ENCODE data around the gene MFSD2A. TPM values are rescaled to one million over a fixed set of nuclear protein-coding genes. Genes with fewer than 3 reads are reported as not detected.

MFSD2A gene
- total and polyA plus RNA-seq, 4 experiments from 2014 or later = 0.38 to 0.70 (median 0.43) TPM

- H3K36me3 ChIP-seq (ENCODE audit: insufficient read depth, low read length) = no peaks in the 10 kb centered on the region
- no peaks in the 10 kb centered on the region for H3K9me3 ChIP-seq (ENCODE audit: control insufficient read depth in 1 of 2, low read length in 2 of 2)
- no peak for DNase-seq
- CTCF ChIA-PET (ENCODE audit: partially characterized antibody) = interaction anchor here (1.7 kb wide), 1 partner anchor 22 kb away, joined by 7 read pairs; no protein-coding TSS in a partner anchor
- H3K4me1 ChIP-seq (ENCODE audit: insufficient read depth, low read length) = peaks cover 17% of the 10 kb centered on the region
- intact Hi-C loops (cut with micrococcal nuclease) = no loop called here
- H3K4me3 ChIP-seq (ENCODE audit: low read length in 2 of 2) = no peak overlapping the region
- H3K27ac ChIP-seq (ENCODE audit: low read depth, low read length) = no peak overlapping the region
- H3K36me3 Mint-ChIP-seq = peaks cover 0 to 2% of the 10 kb centered on the region in 2 donors
- H3K9me3 Mint-ChIP-seq = no peaks in the 10 kb centered on the region
- POLR2A ChIA-PET (ENCODE audit: partially characterized antibody) = no interaction called here
- H3K4me3 Mint-ChIP-seq = no peak overlapping the region
- peak overlapping the region in 1 of 7 donors; percentile 36 for H3K27ac Mint-ChIP-seq
- no peaks in the 10 kb centered on the region for H3K27me3 ChIP-seq (ENCODE audit: insufficient read depth, low read length)
- H3K27me3 Mint-ChIP-seq = peaks cover 2 to 3% of the 10 kb centered on the region in 2 donors
- peaks cover 5 to 22% (median 10%) of the 10 kb centered on the region in 4 donors for H3K4me1 Mint-ChIP-seq
Observed at GRCh38 chr1:39951926-39952325, 3.0 kb upstream of the MFSD2A start.

- Histone ChIP-seq H3K36me3 (ENCODE audit: insufficient read depth, low read length) (no peaks in the 10 kb centered on the region), H3K4me1 (ENCODE audit: insufficient read depth, low read length) (peaks cover 17% of the 10 kb centered on the region), H3K27me3 (ENCODE audit: insufficient read depth, low read length) (no peaks in the 10 kb centered on the region), H3K4me3 (ENCODE audit: low read length in 2 of 2) (no peak overlapping the region), H3K27ac (ENCODE audit: low read depth, low read length) (no peak overlapping the region), H3K9me3 (ENCODE audit: control insufficient read depth in 1 of 2, low read length in 2 of 2) (no peaks in the 10 kb centered on the region)
- ChIA-PET POLR2A (ENCODE audit: partially characterized antibody) (no interaction called here), CTCF (ENCODE audit: partially characterized antibody) (interaction anchor here (1.1 kb wide), 1 partner anchor 33 kb away, joined by 3 read pairs; no protein-coding TSS in a partner anchor)
- Mint-ChIP-seq H3K27ac (no peak overlapping the region), H3K4me3 (peak overlapping the region in 2 of 8 donors; percentile 1 to 13), H3K27me3 (peaks cover 0 to 2% of the 10 kb centered on the region in 2 donors), H3K36me3 (peaks cover 0 to 2% of the 10 kb centered on the region in 2 donors), H3K9me3 (no peaks in the 10 kb centered on the region), H3K4me1 (peaks cover 5 to 22% (median 10%) of the 10 kb centered on the region in 4 donors)
- DNase-seq = no peak
- intact Hi-C loops (cut with micrococcal nuclease) = no loop called here
Observed at GRCh38 chr1:39952359-39953110, 2.4 kb upstream of the MFSD2A start.

- H3K36me3 Mint-ChIP-seq = peaks cover 0 to 2% of the 10 kb centered on the region in 2 donors
Observed at GRCh38 chr1:39954324-39954869, 548 bp upstream of the MFSD2A start.

GRCh38 chr1:39955547-39956539, 898 bp downstream of the MFSD2A start:
- H3K9me3 Mint-ChIP-seq = no peaks in the 10 kb centered on the region
- Histone ChIP-seq H3K4me1 (ENCODE audit: insufficient read depth, low read length) (peaks cover 20% of the 10 kb centered on the region), H3K27me3 (ENCODE audit: insufficient read depth, low read length) (no peaks in the 10 kb centered on the region), H3K4me3 (ENCODE audit: low read length in 2 of 2) (peak overlapping the region; percentile 72 to 86), H3K27ac (ENCODE audit: low read depth, low read length) (no peak overlapping the region), H3K36me3 (ENCODE audit: insufficient read depth, low read length) (no peaks in the 10 kb centered on the region), H3K9me3 (ENCODE audit: control insufficient read depth in 1 of 2, low read length in 2 of 2) (no peaks in the 10 kb centered on the region)
- ChIA-PET POLR2A (ENCODE audit: partially characterized antibody) (interaction anchor here (0.7 to 2.3 kb wide), 5 partner anchors 76 to 750 kb away, joined by 3 to 8 read pairs (median 3); partner anchors contain the start of gene CAP1), CTCF (ENCODE audit: partially characterized antibody) (interaction anchor here (1.2 to 1.6 kb wide), 3 partner anchors 16 to 53 kb away, joined by 3 to 7 read pairs (median 6); partner anchors contain the start of gene MYCL)
- DNase-seq = peak; percentile 17 to 67 (median 31)
- intact Hi-C loops (cut with micrococcal nuclease) = no loop called here
- peaks cover 5 to 22% (median 13%) of the 10 kb centered on the region in 4 donors for H3K4me1 Mint-ChIP-seq
- H3K4me3 Mint-ChIP-seq = peak overlapping the region; percentile 91 to 99 (median 94)
- peaks cover 0 to 2% of the 10 kb centered on the region in 2 donors for H3K36me3 Mint-ChIP-seq
- peak overlapping the region in 5 of 7 donors; percentile 73 to 90 (median 85) for H3K27ac Mint-ChIP-seq
- no peaks in the 10 kb centered on the region for H3K27me3 Mint-ChIP-seq

More at GRCh38 chr1:39954324-39954869, 548 bp upstream of the MFSD2A start:
- Histone ChIP-seq H3K9me3 (ENCODE audit: control insufficient read depth in 1 of 2, low read length in 2 of 2) (no peaks in the 10 kb centered on the region), H3K4me1 (ENCODE audit: insufficient read depth, low read length) (peaks cover 17% of the 10 kb centered on the region), H3K27me3 (ENCODE audit: insufficient read depth, low read length) (no peaks in the 10 kb centered on the region), H3K4me3 (ENCODE audit: low read length in 2 of 2) (peak overlapping the region in 1 of 2 donors; percentile 72), H3K27ac (ENCODE audit: low read depth, low read length) (no peak overlapping the region), H3K36me3 (ENCODE audit: insufficient read depth, low read length) (no peaks in the 10 kb centered on the region)
- DNase-seq = no peak
- peak overlapping the region; percentile 61 to 99 (median 93) for H3K4me3 Mint-ChIP-seq
- intact Hi-C loops (cut with micrococcal nuclease) = no loop called here
- peak overlapping the region in 5 of 7 donors; percentile 37 to 87 (median 58) for H3K27ac Mint-ChIP-seq
- H3K27me3 Mint-ChIP-seq = peaks cover 0 to under 1% of the 10 kb centered on the region in 2 donors
- CTCF ChIA-PET (ENCODE audit: partially characterized antibody) = interaction anchor here (0.7 to 1.6 kb wide), 2 partner anchors 21 to 35 kb away, joined by 3 to 7 read pairs; no protein-coding TSS in a partner anchor
- POLR2A ChIA-PET (ENCODE audit: partially characterized antibody) = interaction anchor here (2.3 kb wide), 1 partner anchor 77 kb away, joined by 7 read pairs; no protein-coding TSS in a partner anchor
- no peaks in the 10 kb centered on the region for H3K9me3 Mint-ChIP-seq
- peaks cover 5 to 22% (median 10%) of the 10 kb centered on the region in 4 donors for H3K4me1 Mint-ChIP-seq

GRCh38 chr1:39957299-39958015, 2.5 kb downstream of the MFSD2A start:
- H3K4me1 ChIP-seq (ENCODE audit: insufficient read depth, low read length) = peaks cover 21% of the 10 kb centered on the region
- DNase-seq = no peak
- no peak overlapping the region for H3K27ac ChIP-seq (ENCODE audit: low read depth, low read length)
- Mint-ChIP-seq H3K9me3 (no peaks in the 10 kb centered on the region), H3K27ac (no peak overlapping the region), H3K4me3 (peak overlapping the region in 4 of 8 donors; percentile 40 to 62 (median 46)), H3K36me3 (peaks cover 0 to 2% of the 10 kb centered on the region in 2 donors), H3K27me3 (no peaks in the 10 kb centered on the region), H3K4me1 (peaks cover 5 to 22% (median 14%) of the 10 kb centered on the region in 4 donors)
- no peaks in the 10 kb centered on the region for H3K9me3 ChIP-seq (ENCODE audit: control insufficient read depth in 1 of 2, low read length in 2 of 2)
- ChIA-PET CTCF (ENCODE audit: partially characterized antibody) (no interaction called here), POLR2A (ENCODE audit: partially characterized antibody) (no interaction called here)
- intact Hi-C loops (cut with micrococcal nuclease) = no loop called here
- no peaks in the 10 kb centered on the region for H3K27me3 ChIP-seq (ENCODE audit: insufficient read depth, low read length)
- no peak overlapping the region for H3K4me3 ChIP-seq (ENCODE audit: low read length in 2 of 2)
- H3K36me3 ChIP-seq (ENCODE audit: insufficient read depth, low read length) = no peaks in the 10 kb centered on the region

- H3K27ac Mint-ChIP-seq = peak overlapping the region in 1 of 7 donors; percentile 19
- peaks cover 21% of the 10 kb centered on the region for H3K4me1 ChIP-seq (ENCODE audit: insufficient read depth, low read length)
- peaks cover 0 to 2% of the 10 kb centered on the region in 2 donors for H3K36me3 Mint-ChIP-seq
- ChIA-PET POLR2A (ENCODE audit: partially characterized antibody) (no interaction called here), CTCF (ENCODE audit: partially characterized antibody) (interaction anchor here (0.8 to 1.0 kb wide), 2 partner anchors 14 to 15 kb away, joined by 3 to 4 read pairs; no protein-coding TSS in a partner anchor)
- no peak overlapping the region for H3K4me3 Mint-ChIP-seq
- H3K4me1 Mint-ChIP-seq = peaks cover 5 to 22% (median 14%) of the 10 kb centered on the region in 4 donors
- no peak for DNase-seq
- intact Hi-C loops (cut with micrococcal nuclease) = no loop called here
- no peak overlapping the region for H3K4me3 ChIP-seq (ENCODE audit: low read length in 2 of 2)
- H3K27ac ChIP-seq (ENCODE audit: low read depth, low read length) = no peak overlapping the region
- H3K36me3 ChIP-seq (ENCODE audit: insufficient read depth, low read length) = no peaks in the 10 kb centered on the region
- no peaks in the 10 kb centered on the region for H3K27me3 Mint-ChIP-seq
- H3K27me3 ChIP-seq (ENCODE audit: insufficient read depth, low read length) = no peaks in the 10 kb centered on the region
- H3K9me3 Mint-ChIP-seq = no peaks in the 10 kb centered on the region
- no peaks in the 10 kb centered on the region for H3K9me3 ChIP-seq (ENCODE audit: control insufficient read depth in 1 of 2, low read length in 2 of 2)
Observed at GRCh38 chr1:39958403-39959200, 3.7 kb downstream of the MFSD2A start.
